GM12801 (cell line): Measurements from ENCODE around the gene TAF5L.

Source experiments
- CTCF ChIP-seq: IDR thresholded peaks from one replicate; pipeline ENCODE4 v1.5.1; 2011; ENCODE audit warnings: control low read depth; ENCODE audit not compliant: insufficient read length; ENCODE audit errors: extremely low read depth

Gene TAF5L

GRCh38 chr1:229600229-229600628, 25.7 kb downstream of the TAF5L start:
- TF ChIP-seq CTCF: no peak

- TF ChIP-seq CTCF: no peak
Observed at GRCh38 chr1:229599218-229599954, 26.5 kb downstream of the TAF5L start.

- no peak for TF ChIP-seq CTCF
Observed at GRCh38 chr1:229597877-229598276, 28.0 kb downstream of the TAF5L start.

- TF ChIP-seq CTCF: no peak
Observed at GRCh38 chr1:229596925-229597699, 28.8 kb downstream of the TAF5L start.

- no peak for TF ChIP-seq CTCF
Observed at GRCh38 chr1:229594227-229595008, 31.5 kb downstream of the TAF5L start.

GRCh38 chr1:229593800-229594199, 32.1 kb downstream of the TAF5L start:
- TF ChIP-seq CTCF: no peak

GRCh38 chr1:229590119-229590518, 35.8 kb downstream of the TAF5L start:
- TF ChIP-seq CTCF: no peak
